ENCODE measurements around the gene C19orf85.
A peak's percentile ranks its signal among the peaks of the same experiment; 100 is the strongest.

The C19orf85 gene

DNA sequence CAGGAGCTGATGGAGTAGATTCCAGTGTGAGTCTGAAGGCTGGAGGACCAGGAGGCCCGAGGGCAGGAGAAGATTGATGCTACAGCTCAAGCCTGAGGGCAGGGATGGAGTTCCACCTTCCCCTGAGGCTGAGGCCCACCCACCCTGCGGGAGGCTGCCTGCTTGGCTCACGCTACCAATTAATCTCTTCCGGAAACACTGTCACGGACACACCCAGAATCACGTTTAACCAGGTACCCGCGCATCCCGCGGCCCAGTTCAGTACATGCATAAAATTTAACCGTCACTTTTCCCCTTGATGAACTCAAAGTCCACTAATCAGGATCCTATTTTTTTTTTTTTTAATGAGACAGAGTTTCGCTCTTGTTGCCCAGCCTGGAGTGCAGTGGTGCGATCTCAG lies 6.7 kb upstream of the C19orf85 start:
- H3K27me3 ChIP-seq (ENCODE audit: insufficient read depth, poor library complexity, severe bottlenecking): no peaks in the 10 kb centered on the region
- no peak overlapping the region for H3K27ac ChIP-seq (replicated peaks)
- TF ChIP-seq SPI1 (IDR thresholded peaks at IDR 0.05; ENCODE audit: borderline replicate concordance, low read depth) (no peak), GABPA (IDR thresholded peaks at IDR 0.05; ENCODE audit: low read depth) (no peak), POLR2AphosphoS5 (IDR thresholded peaks at IDR 0.05; ENCODE audit: low read depth) (no peak), CTCF (IDR thresholded peaks at IDR 0.05; ENCODE audit: insufficient read depth, low read length) (no peak)
- TF ChIP-seq, protein P1, sequence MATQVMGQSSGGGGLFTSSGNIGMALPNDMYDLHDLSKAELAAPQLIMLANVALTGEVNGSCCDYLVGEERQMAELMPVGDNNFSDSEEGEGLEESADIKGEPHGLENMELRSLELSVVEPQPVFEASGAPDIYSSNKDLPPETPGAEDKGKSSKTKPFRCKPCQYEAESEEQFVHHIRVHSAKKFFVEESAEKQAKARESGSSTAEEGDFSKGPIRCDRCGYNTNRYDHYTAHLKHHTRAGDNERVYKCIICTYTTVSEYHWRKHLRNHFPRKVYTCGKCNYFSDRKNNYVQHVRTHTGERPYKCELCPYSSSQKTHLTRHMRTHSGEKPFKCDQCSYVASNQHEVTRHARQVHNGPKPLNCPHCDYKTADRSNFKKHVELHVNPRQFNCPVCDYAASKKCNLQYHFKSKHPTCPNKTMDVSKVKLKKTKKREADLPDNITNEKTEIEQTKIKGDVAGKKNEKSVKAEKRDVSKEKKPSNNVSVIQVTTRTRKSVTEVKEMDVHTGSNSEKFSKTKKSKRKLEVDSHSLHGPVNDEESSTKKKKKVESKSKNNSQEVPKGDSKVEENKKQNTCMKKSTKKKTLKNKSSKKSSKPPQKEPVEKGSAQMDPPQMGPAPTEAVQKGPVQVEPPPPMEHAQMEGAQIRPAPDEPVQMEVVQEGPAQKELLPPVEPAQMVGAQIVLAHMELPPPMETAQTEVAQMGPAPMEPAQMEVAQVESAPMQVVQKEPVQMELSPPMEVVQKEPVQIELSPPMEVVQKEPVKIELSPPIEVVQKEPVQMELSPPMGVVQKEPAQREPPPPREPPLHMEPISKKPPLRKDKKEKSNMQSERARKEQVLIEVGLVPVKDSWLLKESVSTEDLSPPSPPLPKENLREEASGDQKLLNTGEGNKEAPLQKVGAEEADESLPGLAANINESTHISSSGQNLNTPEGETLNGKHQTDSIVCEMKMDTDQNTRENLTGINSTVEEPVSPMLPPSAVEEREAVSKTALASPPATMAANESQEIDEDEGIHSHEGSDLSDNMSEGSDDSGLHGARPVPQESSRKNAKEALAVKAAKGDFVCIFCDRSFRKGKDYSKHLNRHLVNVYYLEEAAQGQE (IDR thresholded peaks at IDR 0.05; ENCODE audit: insufficient replicate concordance, low read depth): no peak
- no peak for DNase-seq (ENCODE audit: low read depth in 1 of 2, low spot score in 1 of 2)
- H3K4me3 ChIP-seq (replicated peaks; ENCODE audit: insufficient read depth, low read length): no peak overlapping the region

GRCh38 chr19:55468054-55468393 lies 3.5 kb upstream of the C19orf85 start:
- Histone ChIP-seq H3K4me3 (replicated peaks; ENCODE audit: insufficient read depth, low read length) (no peak overlapping the region), H3K27me3 (ENCODE audit: insufficient read depth, poor library complexity, severe bottlenecking) (no peaks in the 10 kb centered on the region), H3K27ac (replicated peaks) (no peak overlapping the region)
- DNase-seq (ENCODE audit: low read depth in 1 of 2, low spot score in 1 of 2): no peak
- TF ChIP-seq, protein P1 (IDR thresholded peaks at IDR 0.05; ENCODE audit: insufficient replicate concordance, low read depth): no peak
- TF ChIP-seq SPI1 (IDR thresholded peaks at IDR 0.05; ENCODE audit: borderline replicate concordance, low read depth): no peak

DNA sequence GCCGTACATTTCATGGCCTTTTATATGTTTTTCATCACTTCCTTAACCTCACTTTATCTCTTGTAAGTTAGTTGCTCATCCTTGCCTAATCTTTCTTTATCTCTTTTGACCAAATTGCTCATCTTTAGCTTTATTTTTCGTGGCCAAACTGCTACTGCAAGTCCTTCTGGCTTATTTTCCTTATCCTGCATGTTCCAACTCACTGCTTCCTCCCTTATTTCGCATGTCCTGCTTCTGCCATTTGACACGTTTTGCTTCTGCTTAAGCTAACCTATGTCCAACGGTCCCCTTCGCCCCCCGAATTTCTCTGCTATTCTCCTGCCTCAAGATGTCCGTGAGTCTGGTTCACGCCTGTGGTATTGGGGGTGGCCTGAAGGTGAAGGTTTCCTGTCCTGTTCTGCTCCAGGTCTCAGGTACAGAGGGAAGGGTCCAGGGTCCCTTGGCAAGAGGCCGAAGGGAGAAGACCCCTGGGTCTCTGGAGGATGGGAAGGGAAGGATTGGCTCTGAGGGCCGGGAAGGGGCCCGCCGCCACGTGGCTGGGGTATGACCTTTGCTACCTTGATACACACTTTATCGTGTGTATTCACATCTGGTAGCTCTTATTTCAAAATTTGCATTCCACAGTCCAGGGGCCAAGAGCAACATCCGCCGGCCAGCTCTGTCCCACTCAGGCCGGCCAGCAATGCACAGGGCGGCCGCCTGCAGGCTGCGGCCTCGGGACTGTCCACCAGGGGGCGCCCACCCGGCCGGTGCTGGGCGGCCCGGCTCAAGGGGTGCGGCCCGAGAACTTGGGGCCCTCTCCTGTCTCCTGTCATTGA lies 2.9 kb upstream of the C19orf85 start:
- TF ChIP-seq GABPA (IDR thresholded peaks at IDR 0.05; ENCODE audit: low read depth) (no peak), POLR2AphosphoS5 (IDR thresholded peaks at IDR 0.05; ENCODE audit: low read depth) (no peak), SPI1 (IDR thresholded peaks at IDR 0.05; ENCODE audit: borderline replicate concordance, low read depth) (no peak), CTCF (IDR thresholded peaks at IDR 0.05; ENCODE audit: insufficient read depth, low read length) (peak; percentile 75)
- TF ChIP-seq, protein P1 (IDR thresholded peaks at IDR 0.05; ENCODE audit: insufficient replicate concordance, low read depth): no peak
- Histone ChIP-seq H3K27me3 (ENCODE audit: insufficient read depth, poor library complexity, severe bottlenecking) (no peaks in the 10 kb centered on the region), H3K4me3 (replicated peaks; ENCODE audit: insufficient read depth, low read length) (no peak overlapping the region), H3K27ac (replicated peaks) (no peak overlapping the region)
- DNase-seq (ENCODE audit: low read depth in 1 of 2, low spot score in 1 of 2): peak in 1 of 2 experiments; percentile 41
